SIG-M5 treated with dmso at 0.1 percent for 504 hours (cell line): ENCODE data around the gene KIF26B.
"Not testable (repeated sequence)": the region's sequence is repeated elsewhere in the genome, so short reads cannot be mapped to it uniquely, and the experiment has no call there.

Experiments used
- DNase-seq: peaks from one replicate; lab custom pipeline; 2025; ENCODE audit not compliant: unreplicated experiment; lab: John Stamatoyannopoulos, UW

Gene KIF26B

DNA sequence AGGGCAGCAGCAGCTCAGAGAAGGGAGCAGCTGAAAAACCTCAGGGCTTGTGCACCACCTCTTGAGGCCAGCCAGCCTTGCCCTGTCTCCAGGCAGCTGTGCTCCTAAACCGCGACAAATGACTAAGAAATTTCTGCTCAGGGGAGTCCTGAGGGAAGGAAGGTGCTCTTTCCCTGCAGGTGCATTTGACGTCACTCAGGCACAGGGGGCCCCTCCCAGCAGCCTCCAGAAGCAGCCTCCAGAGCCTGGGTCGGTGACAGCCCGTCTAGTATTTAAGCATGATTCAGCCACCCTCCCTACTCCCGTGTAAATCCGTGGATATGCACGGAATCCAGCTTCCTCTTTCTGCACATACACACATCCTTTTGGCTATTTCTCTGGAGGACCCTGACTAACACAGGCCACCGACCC lies 560.5 kb downstream of the KIF26B start:
- no peak for DNase-seq

- no peak for DNase-seq
Measured at GRCh38 chr1:245715970-245716369, 561.2 kb downstream of the KIF26B start.

GRCh38 chr1:245716561-245716960 lies 561.8 kb downstream of the KIF26B start:
- DNase-seq: no peak

- DNase-seq: no peak
Measured at GRCh38 chr1:245717611-245718010, 562.8 kb downstream of the KIF26B start.

DNA sequence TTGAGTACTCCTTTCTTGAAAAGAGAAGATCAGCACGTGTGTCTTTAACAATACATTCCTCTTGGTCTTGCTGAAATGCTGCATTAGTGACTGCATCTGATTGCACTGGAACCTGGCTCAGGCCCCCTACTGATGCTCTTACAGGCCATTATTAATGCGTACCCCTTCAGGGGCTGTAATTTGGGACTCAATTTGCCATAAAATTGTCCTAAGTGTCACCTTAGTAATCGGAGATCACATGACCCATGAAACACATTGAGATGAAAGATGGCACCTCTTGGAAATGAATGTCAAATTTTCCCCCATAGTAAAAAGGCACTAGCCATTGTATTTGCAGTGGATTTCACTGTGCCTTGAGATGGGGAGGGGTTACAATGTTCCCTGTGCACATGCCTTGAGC lies 563.3 kb downstream of the KIF26B start:
- DNase-seq: no peak

DNA sequence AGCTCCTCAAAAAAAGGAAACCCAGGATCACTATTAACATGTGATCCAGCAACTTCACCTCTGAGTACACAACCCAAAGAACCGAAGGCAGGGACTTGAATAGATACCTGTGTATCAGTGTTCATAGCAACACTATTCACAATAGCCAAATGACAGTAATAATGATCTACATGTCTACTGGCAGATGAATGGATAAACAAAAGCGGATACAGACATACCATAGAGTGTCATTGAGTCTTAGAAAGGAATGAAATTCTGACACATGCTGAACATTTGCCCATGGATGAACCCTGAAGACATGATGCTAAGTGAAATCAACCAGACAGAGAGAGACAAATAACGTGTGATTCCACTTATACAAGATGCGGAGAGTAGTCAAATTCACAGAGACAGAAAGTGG lies 564.2 kb downstream of the KIF26B start:
- DNase-seq: no peak

- no peak for DNase-seq
Measured at GRCh38 chr1:245721488-245721887, 566.7 kb downstream of the KIF26B start.

GRCh38 chr1:245728035-245728434 lies 573.2 kb downstream of the KIF26B start:
- DNase-seq: not testable (repeated sequence)

- no peak for DNase-seq
Measured at GRCh38 chr1:245730801-245731200, 576.0 kb downstream of the KIF26B start.

- DNase-seq: not testable (repeated sequence)
Measured at GRCh38 chr1:245740336-245740735, 585.6 kb downstream of the KIF26B start.

DNA sequence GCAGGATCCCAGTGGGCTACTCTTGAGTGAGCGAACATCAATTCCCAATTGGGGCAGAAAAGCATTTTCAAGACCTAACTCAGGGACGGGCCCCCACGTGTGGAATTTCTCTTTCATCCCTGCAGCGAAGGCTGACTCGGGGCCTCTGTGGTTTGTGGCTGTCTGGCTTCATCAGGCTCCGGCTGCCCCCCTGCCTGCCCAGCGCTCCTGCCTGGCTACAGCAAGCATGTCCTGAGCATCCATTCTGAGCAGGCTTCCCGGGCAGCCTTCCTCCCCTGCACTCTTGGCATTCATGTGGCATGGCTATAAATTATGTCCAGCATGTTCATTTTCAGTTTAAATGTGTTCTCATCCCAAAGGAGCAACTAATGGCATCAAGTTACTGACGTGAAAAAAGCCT lies 588.1 kb downstream of the KIF26B start:
- no peak for DNase-seq

GRCh38 chr1:245748240-245748639 lies 593.5 kb downstream of the KIF26B start:
- DNase-seq: no peak

DNA sequence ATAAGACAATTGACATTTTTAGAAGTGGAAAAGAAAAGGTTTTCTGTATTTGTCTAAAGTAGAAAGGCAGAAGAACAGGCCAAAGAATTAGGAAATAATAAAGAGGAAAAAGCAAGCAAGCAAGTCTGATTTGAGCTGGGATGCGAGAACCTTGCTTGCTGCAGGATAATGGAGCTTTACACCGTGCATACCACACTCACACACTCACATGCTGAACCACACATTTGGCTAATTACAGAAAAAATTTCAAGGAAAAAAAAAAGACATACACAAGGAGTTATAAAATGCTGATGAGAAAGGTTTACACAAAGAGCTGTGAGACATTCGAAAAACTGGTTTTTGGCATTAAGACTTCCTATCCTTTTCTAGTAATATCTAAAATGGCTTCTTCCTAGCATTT lies 593.9 kb downstream of the KIF26B start:
- no peak for DNase-seq

DNA sequence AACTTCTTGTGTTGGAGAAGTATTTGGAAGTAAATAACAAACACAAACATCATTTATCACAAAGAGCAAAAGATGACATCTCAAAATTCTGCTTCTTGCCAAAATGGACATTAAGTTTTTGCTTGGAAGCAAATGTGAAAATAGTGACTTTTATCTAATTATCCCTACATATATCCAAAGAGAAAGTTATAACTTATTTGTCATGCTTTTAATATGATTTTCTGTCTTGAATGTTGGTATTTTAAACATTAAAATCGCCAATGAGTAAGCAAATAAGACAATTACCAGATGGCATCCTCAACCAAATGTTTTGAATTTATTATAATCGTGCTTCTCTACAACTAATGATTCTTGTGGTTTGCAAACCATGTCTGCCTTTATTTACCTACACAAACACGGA lies 594.3 kb downstream of the KIF26B start:
- no peak for DNase-seq

- DNase-seq: no peak
Measured at GRCh38 chr1:245750261-245750660, 595.5 kb downstream of the KIF26B start.

GRCh38 chr1:245751116-245751515 lies 596.3 kb downstream of the KIF26B start:
- DNase-seq: no peak

GRCh38 chr1:245751726-245752470 lies 597.1 kb downstream of the KIF26B start:
- no peak for DNase-seq

DNA sequence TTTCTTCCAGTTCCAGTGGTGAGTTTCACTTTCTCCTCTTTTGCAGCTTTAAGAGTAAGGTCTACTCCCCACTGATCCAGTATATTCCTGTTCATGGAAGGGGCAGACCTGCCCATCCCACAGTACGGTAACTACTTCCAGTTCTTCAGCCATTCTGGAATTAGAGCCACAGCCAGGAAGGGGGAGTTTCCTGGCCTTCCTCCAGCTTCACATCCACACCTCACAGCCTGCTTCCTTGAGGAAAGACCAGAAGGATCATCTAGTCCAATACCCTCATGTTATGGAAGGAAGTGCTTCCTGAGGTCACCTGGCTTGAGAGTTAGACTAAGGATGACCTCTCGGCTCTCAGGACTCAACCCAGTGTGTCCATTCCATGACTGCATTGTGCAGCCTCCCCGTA lies 597.8 kb downstream of the KIF26B start:
- no peak for DNase-seq

GRCh38 chr1:245753807-245754206 lies 599.0 kb downstream of the KIF26B start:
- DNase-seq: no peak

GRCh38 chr1:245754463-245754961 lies 599.7 kb downstream of the KIF26B start:
- DNase-seq: no peak
